Measurements from ENCODE around the gene DCAF4L1.

The DCAF4L1 gene

DNA sequence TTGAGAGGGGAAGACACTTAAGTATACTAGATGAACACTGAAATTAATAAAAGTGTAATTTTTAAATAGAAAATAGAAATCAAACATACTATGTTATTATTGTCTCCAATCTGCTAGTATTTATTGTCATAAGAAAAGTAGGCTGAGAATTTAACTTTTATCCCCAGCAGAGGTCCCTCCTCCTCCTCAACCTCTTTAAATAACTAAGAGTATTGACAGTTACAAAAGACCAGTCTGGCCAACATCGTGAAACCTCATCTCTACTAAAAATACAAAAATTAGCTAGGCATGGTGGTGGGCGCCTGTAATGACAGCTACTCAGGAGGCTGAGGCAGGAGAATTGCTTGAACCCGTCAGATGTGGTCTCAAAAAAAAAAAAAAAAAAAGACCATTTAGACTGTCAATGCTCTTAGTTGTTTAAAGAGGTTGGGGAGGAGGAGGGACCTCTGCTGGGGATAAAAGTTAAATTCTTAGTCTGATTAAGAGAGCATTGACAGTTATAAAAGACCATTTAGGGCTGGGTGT, 13.0 kb downstream of the DCAF4L1 start (continued):
- TF ChIP-seq ZBTB17 (tag by site-specific recombination; IDR thresholded peaks at IDR 0.05), result no peak
- no peak for TF ChIP-seq ZNF624 (tag by site-specific recombination; IDR thresholded peaks at IDR 0.05)
- TF ChIP-seq ZNF146 (tag by site-specific recombination; IDR thresholded peaks at IDR 0.05), result no peak
- no peak for TF ChIP-seq EGR2 (tag by site-specific recombination; IDR thresholded peaks at IDR 0.05; ENCODE audit: low read depth)
- no peak for TF ChIP-seq ZNF473 (tag by site-specific recombination; IDR thresholded peaks at IDR 0.05)
- TF ChIP-seq ZNF561 (tag by site-specific recombination; IDR thresholded peaks at IDR 0.05; ENCODE audit: borderline replicate concordance), result no peak

DNA sequence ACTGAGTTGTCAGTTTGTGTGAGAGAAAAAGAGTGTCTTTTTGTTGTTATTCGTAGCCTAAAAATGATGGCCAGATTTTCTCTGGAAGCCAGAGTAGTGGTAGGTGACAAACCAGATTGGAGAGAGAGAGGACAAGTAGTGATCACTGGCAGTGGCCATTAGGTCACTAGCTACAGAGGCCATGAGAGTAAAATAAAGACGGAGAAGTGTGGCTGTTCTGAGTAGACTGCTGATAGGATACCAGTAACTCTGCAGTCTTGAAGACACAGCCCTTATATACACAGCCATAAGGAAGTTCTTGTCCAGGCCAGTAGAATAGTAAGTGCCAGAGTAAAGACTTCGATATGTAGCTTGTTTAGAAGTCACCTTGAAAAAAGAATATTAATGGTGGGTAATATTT, 16.5 kb downstream of the DCAF4L1 start:
- Histone ChIP-seq H3K4me1 (ENCODE audit: control insufficient read depth, insufficient read depth, low read length) (no peaks in the 10 kb centered on the region), H3K4me3 (ENCODE audit: low read depth, low read length) (no peak overlapping the region), H3K27ac (ENCODE audit: extremely low read depth, low read depth, low read length) (no peak overlapping the region), H3K36me3 (ENCODE audit: control insufficient read depth in 2 of 2, insufficient read depth in 1 of 2, low read length in 2 of 2) (peaks cover 0 to 13% of the 10 kb centered on the region in 2 experiments; a peak in 1 of 3 replicates), H3K9me3 (ENCODE audit: control insufficient read depth, insufficient read depth, low read depth, low read length) (no peaks in the 10 kb centered on the region)
- TF ChIP-seq ZBTB49 (tag by site-specific recombination; IDR thresholded peaks at IDR 0.05; ENCODE audit: low read depth) (no peak), ZNF785 (tag by site-specific recombination; IDR thresholded peaks at IDR 0.05) (no peak)
- TF ChIP-seq, protein P1, sequence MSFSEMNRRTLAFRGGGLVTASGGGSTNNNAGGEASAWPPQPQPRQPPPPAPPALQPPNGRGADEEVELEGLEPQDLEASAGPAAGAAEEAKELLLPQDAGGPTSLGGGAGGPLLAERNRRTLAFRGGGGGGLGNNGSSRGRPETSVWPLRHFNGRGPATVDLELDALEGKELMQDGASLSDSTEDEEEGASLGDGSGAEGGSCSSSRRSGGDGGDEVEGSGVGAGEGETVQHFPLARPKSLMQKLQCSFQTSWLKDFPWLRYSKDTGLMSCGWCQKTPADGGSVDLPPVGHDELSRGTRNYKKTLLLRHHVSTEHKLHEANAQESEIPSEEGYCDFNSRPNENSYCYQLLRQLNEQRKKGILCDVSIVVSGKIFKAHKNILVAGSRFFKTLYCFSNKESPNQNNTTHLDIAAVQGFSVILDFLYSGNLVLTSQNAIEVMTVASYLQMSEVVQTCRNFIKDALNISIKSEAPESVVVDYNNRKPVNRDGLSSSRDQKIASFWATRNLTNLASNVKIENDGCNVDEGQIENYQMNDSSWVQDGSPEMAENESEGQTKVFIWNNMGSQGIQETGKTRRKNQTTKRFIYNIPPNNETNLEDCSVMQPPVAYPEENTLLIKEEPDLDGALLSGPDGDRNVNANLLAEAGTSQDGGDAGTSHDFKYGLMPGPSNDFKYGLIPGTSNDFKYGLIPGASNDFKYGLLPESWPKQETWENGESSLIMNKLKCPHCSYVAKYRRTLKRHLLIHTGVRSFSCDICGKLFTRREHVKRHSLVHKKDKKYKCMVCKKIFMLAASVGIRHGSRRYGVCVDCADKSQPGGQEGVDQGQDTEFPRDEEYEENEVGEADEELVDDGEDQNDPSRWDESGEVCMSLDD (tag by site-specific recombination; IDR thresholded peaks at IDR 0.05), result no peak
- POLR2A ChIA-PET, result no interaction called here
- CTCF ChIA-PET, result no interaction called here

DNA sequence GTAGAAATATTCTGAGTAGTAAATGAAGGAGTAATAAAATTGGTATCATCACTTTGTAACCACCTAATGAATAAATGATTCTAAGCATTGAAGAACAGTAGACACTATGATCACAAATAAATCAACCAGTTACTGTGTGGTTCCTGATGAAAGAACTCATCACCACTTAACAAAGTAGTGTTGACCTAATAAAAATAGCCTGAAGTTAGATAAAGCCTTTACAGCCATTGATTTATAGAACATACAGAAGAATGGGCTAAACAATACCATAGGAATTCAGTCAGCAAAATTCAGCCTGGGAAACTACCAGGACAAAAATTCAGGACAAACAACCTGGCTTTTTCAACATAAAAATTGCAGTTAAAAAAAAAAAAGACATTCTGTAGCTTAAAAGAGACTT, 17.8 kb downstream of the DCAF4L1 start:
- H3K4me1 ChIP-seq (ENCODE audit: control insufficient read depth, insufficient read depth, low read length), result no peaks in the 10 kb centered on the region
- H3K27ac ChIP-seq (ENCODE audit: extremely low read depth, low read depth, low read length), result no peak overlapping the region
- TF ChIP-seq ZNF549 (tag by site-specific recombination; IDR thresholded peaks at IDR 0.05) (no peak), ZNF140 (tag by site-specific recombination; IDR thresholded peaks at IDR 0.05) (no peak), KLF7 (tag by site-specific recombination; IDR thresholded peaks at IDR 0.05; ENCODE audit: borderline replicate concordance) (no peak), ZNF19 (tag by site-specific recombination; IDR thresholded peaks at IDR 0.05; ENCODE audit: low read depth) (no peak)
- peaks cover 0 to 18% of the 10 kb centered on the region in 2 experiments; a peak in 2 of 3 replicates for H3K36me3 ChIP-seq (ENCODE audit: control insufficient read depth in 2 of 2, insufficient read depth in 1 of 2, low read length in 2 of 2)
- no peaks in the 10 kb centered on the region for H3K9me3 ChIP-seq (ENCODE audit: control insufficient read depth, insufficient read depth, low read depth, low read length)
- no peak overlapping the region for H3K4me3 ChIP-seq (ENCODE audit: low read depth, low read length)
- CTCF ChIA-PET, result no interaction called here
- POLR2A ChIA-PET, result no interaction called here

GRCh38 chr4:42008011-42008786, 26.6 kb downstream of the DCAF4L1 start:
- Histone ChIP-seq H3K27ac (ENCODE audit: extremely low read depth, low read depth, low read length) (no peak overlapping the region), H3K4me3 (ENCODE audit: low read depth, low read length) (no peak overlapping the region), H3K4me1 (ENCODE audit: control insufficient read depth, insufficient read depth, low read length) (no peaks in the 10 kb centered on the region), H3K36me3 (ENCODE audit: control insufficient read depth in 2 of 2, insufficient read depth in 1 of 2, low read length in 2 of 2) (peaks cover 5 to 38% of the 10 kb centered on the region in 2 experiments; a peak in 2 of 3 replicates), H3K9me3 (ENCODE audit: control insufficient read depth, insufficient read depth, low read depth, low read length) (no peaks in the 10 kb centered on the region)
- ChIA-PET POLR2A (no interaction called here), CTCF (no interaction called here)
- TF ChIP-seq ZNF623 (tag by site-specific recombination; IDR thresholded peaks at IDR 0.05) (no peak), TRIM28 (IDR thresholded peaks at IDR 0.05; ENCODE audit: borderline replicate concordance, low read length) (no peak), ZNF830 (tag by site-specific recombination; IDR thresholded peaks at IDR 0.05; ENCODE audit: low read depth) (no peak), PRDM10 (tag by site-specific recombination; IDR thresholded peaks at IDR 0.05) (no peak), ZNF654 (tag by site-specific recombination; IDR thresholded peaks at IDR 0.05; ENCODE audit: low read depth) (no peak)
- TF ChIP-seq, protein P2, sequence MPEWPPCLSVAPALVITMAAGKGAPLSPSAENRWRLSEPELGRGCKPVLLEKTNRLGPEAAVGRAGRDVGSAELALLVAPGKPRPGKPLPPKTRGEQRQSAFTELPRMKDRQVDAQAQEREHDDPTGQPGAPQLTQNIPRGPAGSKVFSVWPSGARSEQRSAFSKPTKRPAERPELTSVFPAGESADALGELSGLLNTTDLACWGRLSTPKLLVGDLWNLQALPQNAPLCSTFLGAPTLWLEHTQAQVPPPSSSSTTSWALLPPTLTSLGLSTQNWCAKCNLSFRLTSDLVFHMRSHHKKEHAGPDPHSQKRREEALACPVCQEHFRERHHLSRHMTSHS (tag by site-specific recombination; IDR thresholded peaks at IDR 0.05), result no peak
